H1 (cell line): ENCODE data around the gene OTOS. TPM values are rescaled to one million over a fixed set of nuclear protein-coding genes. Genes with fewer than 3 reads are reported as not detected.

Experiments
- BCL11A ChIP-seq, 2 experiments: IDR thresholded peaks; one replicate each; pipeline ENCODE4 v1.6.1; 2011; ENCODE audit warnings: low read depth in 2 of 2, low read length in 2 of 2, mild to moderate bottlenecking in 2 of 2
- CHD7 ChIP-seq: fragments of 300-600 bp; sonication (generic); IDR thresholded peaks from 2 replicates; pipeline ENCODE4 v1.7.1; 2012; ENCODE audit warnings: low read length, moderate library complexity, mild to moderate bottlenecking, inconsistent platforms; ENCODE audit not compliant: insufficient replicate concordance
- HDAC2 ChIP-seq, 2 experiments: fragments of 300-600 bp in 1 of 2; sonication (generic) in 1 of 2; IDR thresholded peaks; 2 replicates each; pipeline ENCODE4 v1.6.1; 2011 to 2012; ENCODE audit warnings: low read depth in 2 of 2, low read length in 2 of 2, mild to moderate bottlenecking in 2 of 2, moderate library complexity in 2 of 2, borderline replicate concordance in 1 of 2, inconsistent platforms in 1 of 2
- KDM1A ChIP-seq: fragments of 200-600, 300-600 bp; sonication (generic); IDR thresholded peaks from 2 replicates; pipeline ENCODE4 v1.7.1; 2016; ENCODE audit warnings: mild to moderate bottlenecking, low read length, borderline replicate concordance
- KDM4A ChIP-seq: IDR thresholded peaks from one replicate; pipeline ENCODE4 v1.7.1; 2012; ENCODE audit warnings: low read depth, mild to moderate bottlenecking, moderate library complexity, low read length, inconsistent platforms; ENCODE audit not compliant: severe bottlenecking
- MAX ChIP-seq: IDR thresholded peaks from 2 replicates; pipeline ENCODE4 v1.6.1; 2012; ENCODE audit warnings: inconsistent platforms
- PHF8 ChIP-seq: fragments of 200-600 bp; sonication (generic); conservative IDR thresholded peaks from 2 replicates; pipeline ENCODE4 v1.7.1; 2012; ENCODE audit warnings: low read depth, mild to moderate bottlenecking, inconsistent platforms, low read length, moderate library complexity
- RFX5 ChIP-seq: IDR thresholded peaks from 2 replicates; pipeline ENCODE4 v1.6.1; 2011; ENCODE audit warnings: low read depth, low read length, improper control_type of control experiment, borderline replicate concordance
- SUZ12 ChIP-seq: fragments of 200-600 bp; sonication (generic); IDR thresholded peaks from 2 replicates; pipeline ENCODE4 v1.6.1; 2012; ENCODE audit warnings: mild to moderate bottlenecking, inconsistent platforms, low read length, moderate library complexity, mixed read lengths
- YY1 ChIP-seq: IDR thresholded peaks from 2 replicates; pipeline ENCODE4 v1.6.1; 2011; ENCODE audit warnings: low read depth, mild to moderate bottlenecking, low read length
- ZNF274 ChIP-seq: IDR thresholded peaks from 2 replicates; pipeline ENCODE4 v1.7.0; 2012; ENCODE audit warnings: low read length, borderline replicate concordance; ENCODE audit errors: extremely low read depth
- polyA plus RNA-seq, 7 experiments: library from polyadenylated mRNA; depleted of rRNA in 3 of 7; stranded (reverse) in 5 of 7; unstranded in 2 of 7; fragments of >200 nt in 5 of 7; fragments of 200-250 nt in 2 of 7; gene quantifications; 1 replicate in 5 of 7; 2 replicates in 1 of 7; 4 replicates in 1 of 7; pipeline versions ENCODE4 v1.2.1 to v1.2.3, GENCODE V29; 2011 to 2013; ENCODE audit warnings: missing spikeins in 2 of 7, mixed read lengths in 2 of 7
- total RNA-seq: library from RNA; stranded (reverse); fragmentation: NEBNext Ultra II Directional; extraction: Animal tissue kit (Norgen Biotek cat#: 25700); gene quantifications from 2 replicates; pipeline ENCODE4 v1.2.1, GENCODE V29; 2021

OTOS gene
- total and polyA plus RNA-seq, 2 of the 8 experiments (the other 6 are each of a cell fraction or from before 2014, with no cell fraction given), result 0.17 TPM; not detected in 1

GRCh38 chr2:240126731-240127130 lies 13.7 kb downstream of the OTOS start (continued):
- TF ChIP-seq CHD7 (no peak), YY1 (no peak), KDM1A (no peak), ZNF274 (no peak), KDM4A (no peak), SUZ12 (no peak), PHF8 (no peak), MAX (no peak), BCL11A (IDR thresholded peaks at IDR 0.05; ENCODE audit: low read depth in 2 of 2, low read length in 2 of 2) (no peak), HDAC2 (IDR thresholded peaks at IDR 0.05; ENCODE audit: borderline replicate concordance in 1 of 2, low read depth in 2 of 2, low read length in 2 of 2) (no peak), RFX5 (no peak)
